Right forelimb (tissue), 1 donor: Measurements from ENCODE around the gene NCR3LG1.

ENCODE experiments used
- DNase-seq: peaks from one replicate; pipeline ENCODE4 v3.0.0-alpha.2; 2018

Gene NCR3LG1

GRCh38 chr11:17395554-17395961 lies 44.0 kb downstream of the NCR3LG1 start:
- no peak for DNase-seq

- no peak for DNase-seq
Measured at GRCh38 chr11:17395978-17396377, 44.4 kb downstream of the NCR3LG1 start.

GRCh38 chr11:17396598-17397310 lies 45.2 kb downstream of the NCR3LG1 start:
- no peak for DNase-seq

GRCh38 chr11:17397311-17398002 lies 45.9 kb downstream of the NCR3LG1 start:
- no peak for DNase-seq

- DNase-seq = no peak
Measured at GRCh38 chr11:17399236-17399635, 47.6 kb downstream of the NCR3LG1 start.

GRCh38 chr11:17400048-17400775 lies 48.6 kb downstream of the NCR3LG1 start:
- no peak for DNase-seq

GRCh38 chr11:17401316-17401715 lies 49.7 kb downstream of the NCR3LG1 start:
- DNase-seq = no peak

GRCh38 chr11:17401841-17402240 lies 50.2 kb downstream of the NCR3LG1 start:
- no peak for DNase-seq

GRCh38 chr11:17402486-17402885 lies 50.9 kb downstream of the NCR3LG1 start:
- no peak for DNase-seq

GRCh38 chr11:17403980-17404759 lies 52.6 kb downstream of the NCR3LG1 start:
- DNase-seq = no peak

- DNase-seq = no peak
Measured at GRCh38 chr11:17405232-17406005, 53.8 kb downstream of the NCR3LG1 start.

- no peak for DNase-seq
Measured at GRCh38 chr11:17406082-17406817, 54.6 kb downstream of the NCR3LG1 start.

GRCh38 chr11:17406818-17407149 lies 55.2 kb downstream of the NCR3LG1 start:
- DNase-seq = no peak

- no peak for DNase-seq
Measured at GRCh38 chr11:17407575-17407974, 56.0 kb downstream of the NCR3LG1 start.

- DNase-seq = no peak
Measured at GRCh38 chr11:17408026-17408425, 56.4 kb downstream of the NCR3LG1 start.

- no peak for DNase-seq
Measured at GRCh38 chr11:17408641-17409040, 57.0 kb downstream of the NCR3LG1 start.

- DNase-seq = no peak
Measured at GRCh38 chr11:17410606-17411379, 59.2 kb downstream of the NCR3LG1 start.

- DNase-seq = no peak
Measured at GRCh38 chr11:17411418-17411817, 59.8 kb downstream of the NCR3LG1 start.

- DNase-seq = no peak
Measured at GRCh38 chr11:17412488-17413180, 61.0 kb downstream of the NCR3LG1 start.
